ENCODE measurements around the gene UST. TPM values are rescaled to one million over a fixed set of nuclear protein-coding genes. Genes with fewer than 3 reads are reported as not detected.

The UST gene
- polyA plus RNA-seq, 1 experiment = 21.4 TPM

- ChIA-PET POLR2A (interaction anchor here (0.9 to 1.4 kb wide), 2 partner anchors 15 to 45 kb away, joined by 3 read pairs; no protein-coding TSS in a partner anchor), CTCF (interaction anchor here (0.9 kb wide), 2 partner anchors 356 to 441 kb away, joined by 3 read pairs; no protein-coding TSS in a partner anchor)
- no peak overlapping the region for H3K27ac ChIP-seq (ENCODE audit: low read depth, low read length)
- no peaks in the 10 kb centered on the region for H3K9me3 ChIP-seq (ENCODE audit: control insufficient read depth, insufficient read depth, low read length)
- DNase-seq (ENCODE audit: low read depth, low spot score) = no peak
- H3K27me3 ChIP-seq (ENCODE audit: control insufficient read depth, insufficient read depth, low read length) = no peaks in the 10 kb centered on the region
- TF ChIP-seq CTCF (IDR thresholded peaks at IDR 0.05; ENCODE audit: low read depth, low read length) = no peak
- H3K4me3 ChIP-seq (ENCODE audit: low read depth, low read length) = no peak overlapping the region
Observed at GRCh38 chr6:149075616-149076354, 329.0 kb downstream of the UST start.

- H3K27me3 ChIP-seq (ENCODE audit: control insufficient read depth, insufficient read depth, low read length) = no peaks in the 10 kb centered on the region
- DNase-seq (ENCODE audit: low read depth, low spot score) = no peak
- CTCF ChIA-PET = interaction anchor here (0.7 to 1.1 kb wide), 4 partner anchors 48 to 441 kb away, joined by 3 to 4 read pairs (median 3); no protein-coding TSS in a partner anchor
- TF ChIP-seq CTCF (IDR thresholded peaks at IDR 0.05; ENCODE audit: low read depth, low read length) = no peak
- no peaks in the 10 kb centered on the region for H3K9me3 ChIP-seq (ENCODE audit: control insufficient read depth, insufficient read depth, low read length)
- H3K4me3 ChIP-seq (ENCODE audit: low read depth, low read length) = no peak overlapping the region
- POLR2A ChIA-PET = interaction anchor here (1.4 kb wide), 2 partner anchors 15 to 39 kb away, joined by 3 read pairs; no protein-coding TSS in a partner anchor
- no peak overlapping the region for H3K27ac ChIP-seq (ENCODE audit: low read depth, low read length)
Observed at GRCh38 chr6:149076355-149076734, 329.5 kb downstream of the UST start.

DNA sequence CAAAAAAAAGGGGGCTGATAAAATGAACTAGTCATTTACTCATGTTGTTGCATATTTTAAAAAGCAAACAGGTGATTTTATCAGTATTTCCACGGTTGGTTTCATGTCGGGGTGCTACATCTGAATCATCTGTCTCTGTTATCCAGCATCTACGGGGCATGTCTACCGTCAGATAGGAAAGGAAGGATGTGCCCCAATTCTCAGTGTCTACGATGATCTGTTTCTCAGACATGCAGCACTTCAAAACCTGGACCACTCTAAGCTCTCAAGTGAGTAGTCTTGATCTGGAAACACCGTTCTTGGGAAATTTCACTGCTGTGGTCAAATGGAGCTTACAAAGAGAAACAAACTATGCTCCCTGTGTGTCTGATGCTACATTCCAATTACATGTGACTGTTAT is 330.4 kb downstream of the UST start:
- H3K4me3 ChIP-seq (ENCODE audit: low read depth, low read length) = no peak overlapping the region
- ChIA-PET CTCF (interaction anchor here (0.7 to 1.3 kb wide), 6 partner anchors 49 to 440 kb away, joined by 3 to 5 read pairs (median 3); no protein-coding TSS in a partner anchor), POLR2A (interaction anchor here (0.6 to 1.8 kb wide), 3 partner anchors 40 to 46 kb away, joined by 3 to 10 read pairs (median 3); no protein-coding TSS in a partner anchor)
- no peak for DNase-seq (ENCODE audit: low read depth, low spot score)
- no peak for TF ChIP-seq CTCF (IDR thresholded peaks at IDR 0.05; ENCODE audit: low read depth, low read length)
- no peak overlapping the region for H3K27ac ChIP-seq (ENCODE audit: low read depth, low read length)
- H3K27me3 ChIP-seq (ENCODE audit: control insufficient read depth, insufficient read depth, low read length) = no peaks in the 10 kb centered on the region
- no peaks in the 10 kb centered on the region for H3K9me3 ChIP-seq (ENCODE audit: control insufficient read depth, insufficient read depth, low read length)

DNA sequence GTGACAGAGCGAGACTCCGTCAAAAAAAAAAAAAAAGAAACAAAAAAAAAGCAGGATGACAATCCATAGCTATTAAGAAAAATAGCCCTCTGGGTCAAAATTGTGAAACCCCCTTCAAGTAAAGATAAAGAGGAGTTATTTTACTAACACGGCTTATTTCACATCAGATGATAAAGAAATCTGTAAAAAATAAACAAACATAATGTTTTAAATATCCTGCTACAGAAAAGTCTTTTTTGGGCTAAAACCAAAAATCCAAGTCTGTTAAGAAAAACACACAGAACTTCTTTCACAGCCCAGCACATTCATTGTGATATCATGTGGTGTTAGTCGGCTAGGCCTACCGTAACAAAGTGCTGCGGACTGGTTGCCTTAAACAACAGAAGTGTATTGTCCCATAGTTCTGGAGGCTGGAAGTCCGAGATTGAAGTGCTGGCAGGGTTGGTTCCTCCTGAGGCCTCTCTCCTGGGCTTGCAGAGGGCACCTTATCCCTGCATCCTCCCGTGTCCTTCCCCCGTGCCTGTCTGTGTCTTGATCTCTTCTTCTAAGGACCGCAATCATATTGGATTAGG is 331.5 kb downstream of the UST start:
- ChIA-PET POLR2A (interaction anchor here (1.8 kb wide), 1 partner anchor 47 kb away, joined by 10 read pairs; no protein-coding TSS in a partner anchor), CTCF (interaction anchor here (0.5 to 1.3 kb wide), 3 partner anchors 31 to 354 kb away, joined by 3 to 4 read pairs (median 3); no protein-coding TSS in a partner anchor)
- H3K27me3 ChIP-seq (ENCODE audit: control insufficient read depth, insufficient read depth, low read length) = no peaks in the 10 kb centered on the region
- DNase-seq (ENCODE audit: low read depth, low spot score) = no peak
- TF ChIP-seq CTCF (IDR thresholded peaks at IDR 0.05; ENCODE audit: low read depth, low read length) = no peak
- H3K4me3 ChIP-seq (ENCODE audit: low read depth, low read length) = no peak overlapping the region
- H3K9me3 ChIP-seq (ENCODE audit: control insufficient read depth, insufficient read depth, low read length) = no peaks in the 10 kb centered on the region
- H3K27ac ChIP-seq (ENCODE audit: low read depth, low read length) = no peak overlapping the region

Measured in AG04450 (cell line).